GM19455 (cell line): Measurements from ENCODE around the gene RPAIN.
A peak's percentile ranks its signal among the peaks of the same experiment; 100 is the strongest.

Source experiments
- ATAC-seq: cut with Tn5 transposase; IDR thresholded peaks from one replicate; pipeline ENCODE4 v1.9.1; 2021; ENCODE audit not compliant: unreplicated experiment

Gene RPAIN

GRCh38 chr17:5419959-5420653 lies at the start of gene RPAIN:
Gene RPAIN, plus strand, starts transcription at chr17:5420182. Its CDS starts 29 bp downstream, at chr17:5420211.
- ATAC-seq = peak; percentile 59

- ATAC-seq = no peak
Measured at GRCh38 chr17:5370411-5370810, 49.6 kb upstream of the RPAIN start.

GRCh38 chr17:5373112-5373511 lies 46.9 kb upstream of the RPAIN start:
- no peak for ATAC-seq

GRCh38 chr17:5378566-5379207 lies 41.3 kb upstream of the RPAIN start:
- ATAC-seq = no peak

- no peak for ATAC-seq
Measured at GRCh38 chr17:5379351-5380107, 40.5 kb upstream of the RPAIN start.

GRCh38 chr17:5380491-5381135 lies 39.4 kb upstream of the RPAIN start:
- ATAC-seq = no peak

GRCh38 chr17:5381542-5381941 lies 38.4 kb upstream of the RPAIN start:
- no peak for ATAC-seq

GRCh38 chr17:5391678-5392077 lies 28.3 kb upstream of the RPAIN start:
- ATAC-seq = no peak

- ATAC-seq = no peak
Measured at GRCh38 chr17:5396612-5397011, 23.4 kb upstream of the RPAIN start.

- no peak for ATAC-seq
Measured at GRCh38 chr17:5399767-5400166, 20.2 kb upstream of the RPAIN start.

- ATAC-seq = no peak
Measured at GRCh38 chr17:5405400-5405799, 14.6 kb upstream of the RPAIN start.

- no peak for ATAC-seq
Measured at GRCh38 chr17:5408186-5408585, 11.8 kb upstream of the RPAIN start.

- ATAC-seq = no peak
Measured at GRCh38 chr17:5410594-5411272, 9.2 kb upstream of the RPAIN start.

GRCh38 chr17:5413682-5414081 lies 6.3 kb upstream of the RPAIN start:
- no peak for ATAC-seq

- no peak for ATAC-seq
Measured at GRCh38 chr17:5416901-5417300, 3.1 kb upstream of the RPAIN start.

- ATAC-seq = peak; percentile 19
Measured at GRCh38 chr17:5418858-5419355, 1.1 kb upstream of the RPAIN start.

- peak; percentile 84 for ATAC-seq
Measured at GRCh38 chr17:5419356-5419958, 525 bp upstream of the RPAIN start, which contains the start of gene NUP88. Gene NUP88, minus strand, starts transcription at chr17:5419662. Its CDS starts 12 bp downstream, at chr17:5419650.

- no peak for ATAC-seq
Measured at GRCh38 chr17:5422505-5422904, 2.5 kb downstream of the RPAIN start.

GRCh38 chr17:5424909-5425308 lies 4.9 kb downstream of the RPAIN start:
- ATAC-seq = no peak

- ATAC-seq = no peak
Measured at GRCh38 chr17:5425826-5426225, 5.8 kb downstream of the RPAIN start.
